GM18951 (cell line): ENCODE results near the gene MTPN.

Experiments used
- POLR2A ChIP-seq: IDR thresholded peaks from 4 replicates; pipeline ENCODE4 v1.6.1; 2011; ENCODE audit warnings: mild to moderate bottlenecking; ENCODE audit not compliant: insufficient read length, insufficient read depth; ENCODE audit errors: extremely low read depth
- in situ Hi-C: fragments of 300-500 bp; cut with MboI; formaldehyde crosslinking; loops from one replicate; pipeline ENCODE4 v1.12.0; 2022; ENCODE audit warnings: low sequenced_read_pairs, mixed read lengths, inconsistent platforms; ENCODE audit not compliant: unreplicated experiment

The MTPN gene

DNA sequence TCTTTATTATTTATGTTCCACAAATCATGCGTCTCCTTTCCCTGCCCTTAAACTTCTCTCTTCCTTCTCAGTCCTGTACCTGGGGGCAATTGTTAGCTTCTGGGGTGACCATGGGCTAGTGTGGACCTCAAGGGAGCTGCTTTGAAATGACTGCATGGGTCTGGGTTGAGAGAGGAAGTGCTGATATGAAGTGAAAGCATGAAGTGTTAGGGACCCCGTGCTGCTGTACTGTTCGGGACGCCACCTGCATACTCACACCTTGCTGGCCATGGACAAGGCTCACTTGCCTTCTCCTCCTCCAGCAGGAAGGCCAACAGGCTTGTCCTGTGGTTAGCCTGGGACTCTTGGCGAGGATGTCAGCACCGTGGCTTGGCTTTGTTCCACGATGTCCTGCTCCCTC is 56.7 kb downstream of the MTPN start:
- in situ Hi-C loops: no loop called here
- no peak for TF ChIP-seq POLR2A

DNA sequence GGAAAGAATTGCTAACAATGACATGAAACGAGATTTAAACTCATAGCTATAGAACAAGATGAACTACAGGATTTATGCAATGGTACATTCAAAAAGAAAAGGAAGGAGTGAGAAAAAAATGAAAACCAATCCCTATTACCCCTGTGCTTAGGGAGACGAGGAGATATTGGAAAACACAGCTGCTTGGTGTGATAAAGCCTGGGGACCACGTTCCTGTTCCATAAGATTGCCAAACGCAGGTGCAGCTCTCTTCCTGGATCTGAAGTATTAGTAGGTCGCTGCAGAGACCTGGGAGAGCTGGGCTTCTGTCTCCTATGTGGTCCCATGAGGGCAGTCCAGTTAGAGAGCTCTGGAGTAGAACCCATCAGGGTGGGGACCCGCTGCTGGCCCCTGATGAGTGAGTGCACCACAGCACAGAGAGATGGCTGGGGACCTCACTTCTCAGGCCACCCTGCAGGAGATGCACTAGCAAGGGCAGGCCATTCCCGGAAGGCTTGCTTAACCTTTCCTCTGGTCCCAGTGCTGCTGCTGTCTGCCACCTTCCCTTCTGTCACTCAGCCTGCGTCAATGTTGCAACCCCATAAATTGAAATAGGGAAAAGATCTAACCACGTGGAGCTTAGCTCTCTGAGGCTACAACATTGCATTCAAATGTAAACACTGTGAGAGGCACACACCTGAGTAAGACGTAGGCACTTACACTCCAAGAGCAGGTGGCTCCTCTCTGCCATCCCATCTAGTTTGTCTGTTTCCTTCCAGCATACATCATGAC is 57.9 kb downstream of the MTPN start:
- in situ Hi-C loops: no loop called here
- no peak for TF ChIP-seq POLR2A

DNA sequence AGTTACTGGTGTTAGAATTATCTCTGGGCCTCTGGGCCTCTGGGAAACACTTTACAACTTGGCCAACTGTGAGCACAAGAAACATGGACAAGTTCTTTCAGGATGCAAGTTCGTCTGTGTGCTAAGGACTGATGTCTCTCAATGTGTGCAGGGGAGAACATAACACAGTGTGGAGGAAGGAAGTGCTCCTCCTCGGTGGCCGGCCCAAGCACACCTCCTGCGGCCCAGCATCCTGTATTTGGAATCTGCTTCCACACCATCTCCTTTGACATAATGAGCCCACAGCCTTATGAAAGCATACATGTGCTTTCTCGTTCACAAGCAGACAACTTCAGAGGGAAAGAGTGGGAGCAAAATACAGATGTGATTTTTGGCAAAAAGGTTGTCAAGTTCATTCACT is 59.0 kb downstream of the MTPN start:
- no peak for TF ChIP-seq POLR2A
- in situ Hi-C loops: no loop called here

DNA sequence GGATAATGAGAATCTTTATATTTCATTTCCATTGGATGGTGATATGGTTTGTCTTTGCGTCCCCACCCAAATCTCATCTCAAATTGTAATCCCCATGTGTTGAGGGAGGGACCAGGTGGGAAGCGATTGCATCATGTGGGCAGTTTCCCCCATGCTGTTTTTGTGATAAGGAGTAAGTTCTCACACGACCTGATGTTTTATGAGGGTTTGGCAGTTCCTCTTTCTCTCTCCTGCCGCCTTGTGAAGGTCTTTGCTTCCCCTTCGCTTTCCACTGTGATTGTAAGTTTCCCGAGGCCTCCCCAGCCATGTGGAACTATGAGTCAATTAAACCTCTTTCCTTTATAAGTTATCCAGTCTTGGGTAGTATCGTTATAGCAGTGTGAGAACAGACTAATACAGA is 59.4 kb downstream of the MTPN start:
- in situ Hi-C loops: no loop called here
- no peak for TF ChIP-seq POLR2A

DNA sequence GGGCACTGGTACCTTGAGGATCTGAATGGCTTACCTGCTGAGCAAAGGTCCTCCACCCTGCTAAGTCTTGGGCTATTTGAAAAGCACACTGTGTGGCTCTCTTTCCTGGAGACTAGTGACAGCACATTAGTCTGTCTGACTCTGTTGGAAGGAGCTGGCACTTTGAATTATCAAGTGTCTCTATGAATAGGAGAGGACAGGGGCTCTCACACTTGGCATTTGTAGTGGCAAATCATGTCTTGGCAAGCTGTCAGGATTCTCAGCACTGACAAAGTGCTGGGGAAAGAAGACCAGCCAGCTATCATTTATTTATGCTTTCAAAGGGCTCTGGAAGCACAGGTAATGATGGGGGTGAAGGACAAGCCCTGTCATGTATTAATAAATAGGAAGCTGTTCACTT is 62.8 kb downstream of the MTPN start:
- in situ Hi-C loops: no loop called here
- no peak for TF ChIP-seq POLR2A

DNA sequence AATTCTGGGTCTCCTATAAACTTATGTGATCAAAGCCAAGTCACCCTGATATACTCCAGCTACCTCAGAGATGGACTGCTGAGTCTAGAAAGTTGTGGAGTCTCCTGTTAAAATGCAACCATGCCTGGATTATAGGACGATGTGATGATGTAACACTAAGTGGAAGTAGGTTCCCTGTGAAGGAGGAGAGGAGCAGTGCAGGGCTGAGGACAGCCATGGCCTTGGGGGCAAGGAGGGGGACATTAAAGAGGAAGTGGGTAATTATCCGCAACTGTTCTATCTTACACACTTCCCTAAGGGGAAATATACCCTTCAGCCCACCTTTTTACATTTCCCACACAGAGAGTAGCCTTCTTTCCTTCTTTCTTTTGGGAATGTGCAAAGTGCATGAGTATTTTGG is 63.8 kb downstream of the MTPN start:
- in situ Hi-C loops: no loop called here
- no peak for TF ChIP-seq POLR2A

DNA sequence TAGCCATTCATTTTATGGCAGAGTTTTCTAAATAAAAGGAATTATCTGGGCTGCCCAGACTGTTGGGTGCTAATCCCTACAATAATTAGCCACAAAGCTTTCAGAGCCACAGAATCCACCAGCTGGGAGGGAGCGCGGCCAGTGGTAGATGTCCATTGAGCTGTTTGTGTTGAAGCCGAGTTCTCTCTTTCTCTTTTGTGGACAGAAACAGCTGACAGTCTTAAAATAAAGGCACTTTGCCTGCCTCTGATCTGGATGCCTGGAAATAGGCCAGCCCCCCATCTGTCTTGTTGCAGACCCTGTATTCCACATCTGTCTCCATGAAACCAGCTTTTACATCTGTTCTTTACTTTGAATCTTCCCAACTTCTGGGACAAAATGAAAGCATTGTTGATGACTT is 66.1 kb downstream of the MTPN start:
- no peak for TF ChIP-seq POLR2A
- in situ Hi-C loops: no loop called here

DNA sequence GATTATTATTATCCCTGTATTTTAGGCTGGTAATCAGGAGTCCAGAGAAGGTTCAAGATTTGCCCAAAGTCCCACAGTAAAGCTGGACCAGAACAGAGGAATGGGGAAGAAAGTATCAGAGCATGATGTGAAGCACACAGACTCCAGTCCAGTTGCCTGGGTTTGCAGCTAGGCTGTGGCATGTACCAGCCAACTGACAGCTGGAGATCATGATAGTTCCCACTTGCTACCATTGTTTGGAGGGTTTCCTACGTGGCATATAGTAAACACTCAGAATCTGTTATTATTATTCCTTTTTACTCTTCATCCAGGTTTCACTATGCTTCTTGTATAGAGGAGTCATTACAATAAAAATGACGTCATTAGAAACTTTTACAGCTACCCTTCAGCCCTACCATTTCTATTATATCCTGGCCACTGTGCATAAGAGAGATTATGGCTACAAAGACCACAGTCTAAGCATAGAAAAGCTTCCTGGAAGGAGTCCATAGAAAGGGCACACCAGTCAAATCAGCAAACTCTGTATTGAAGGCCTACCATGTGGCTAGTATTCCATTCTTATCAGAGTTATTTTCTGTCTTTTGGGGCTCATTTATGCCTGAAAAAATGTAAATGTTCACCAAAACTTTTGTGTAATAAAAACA is 66.6 kb downstream of the MTPN start:
- in situ Hi-C loops: no loop called here
- TF ChIP-seq POLR2A: no peak

DNA sequence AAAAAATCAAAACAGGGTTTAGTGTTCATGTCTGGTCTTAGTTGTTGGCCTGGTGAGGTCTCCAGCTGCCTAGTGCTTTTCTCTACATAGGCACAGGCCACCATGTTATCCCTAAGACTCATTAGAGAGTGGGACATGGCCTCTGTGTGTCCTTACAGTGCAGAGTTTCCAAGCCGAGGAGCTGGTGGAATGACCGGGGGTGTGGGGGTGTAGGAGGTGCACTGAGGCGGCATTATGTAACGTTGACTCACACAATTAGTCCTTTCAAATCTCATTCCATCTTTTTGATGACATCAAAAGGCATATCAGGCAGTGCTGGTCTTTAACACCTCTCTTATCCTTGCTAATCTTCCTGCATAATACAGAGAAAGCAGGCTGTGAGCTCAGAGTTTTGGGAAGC is 71.3 kb downstream of the MTPN start:
- no peak for TF ChIP-seq POLR2A
- in situ Hi-C loops: no loop called here

DNA sequence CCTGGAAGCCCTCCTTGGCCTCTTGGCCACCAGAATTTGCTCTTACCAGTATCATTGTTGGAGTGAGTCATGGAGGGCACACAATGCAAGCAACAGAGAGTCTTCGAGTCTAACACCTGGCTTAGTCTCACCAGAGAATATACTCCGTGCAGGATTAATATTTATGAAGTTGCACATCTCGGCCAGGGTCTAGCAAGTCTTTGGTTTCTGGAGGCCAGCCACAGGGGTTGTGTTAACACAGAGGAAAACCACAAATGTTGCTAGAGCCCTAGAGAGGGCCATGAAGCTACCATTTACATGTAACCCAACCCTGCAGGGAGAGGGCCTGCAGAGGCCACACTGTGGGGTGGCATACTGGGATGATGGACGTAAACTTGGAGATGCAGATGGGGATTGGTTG is 71.8 kb downstream of the MTPN start:
- in situ Hi-C loops: no loop called here
- TF ChIP-seq POLR2A: no peak

DNA sequence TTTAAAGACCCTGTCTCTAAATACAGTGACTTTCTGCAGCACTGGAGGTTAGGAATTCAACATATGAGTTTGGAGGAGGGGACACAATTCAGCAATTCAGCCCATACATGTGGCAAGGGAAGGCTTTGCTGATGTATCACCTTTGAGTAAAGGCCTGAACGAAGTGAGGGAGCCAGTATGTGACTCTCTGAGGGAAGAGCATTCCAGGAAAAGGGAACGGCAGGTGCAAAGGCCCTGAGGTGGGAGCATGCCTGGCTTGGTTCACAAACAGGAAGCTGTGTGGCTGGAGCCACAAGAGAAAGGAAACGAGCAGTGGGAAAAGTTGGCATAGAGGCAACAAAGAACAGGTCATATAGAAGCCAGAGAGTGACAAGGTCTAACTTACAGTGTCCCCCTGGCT is 72.9 kb downstream of the MTPN start:
- in situ Hi-C loops: no loop called here
- TF ChIP-seq POLR2A: no peak

DNA sequence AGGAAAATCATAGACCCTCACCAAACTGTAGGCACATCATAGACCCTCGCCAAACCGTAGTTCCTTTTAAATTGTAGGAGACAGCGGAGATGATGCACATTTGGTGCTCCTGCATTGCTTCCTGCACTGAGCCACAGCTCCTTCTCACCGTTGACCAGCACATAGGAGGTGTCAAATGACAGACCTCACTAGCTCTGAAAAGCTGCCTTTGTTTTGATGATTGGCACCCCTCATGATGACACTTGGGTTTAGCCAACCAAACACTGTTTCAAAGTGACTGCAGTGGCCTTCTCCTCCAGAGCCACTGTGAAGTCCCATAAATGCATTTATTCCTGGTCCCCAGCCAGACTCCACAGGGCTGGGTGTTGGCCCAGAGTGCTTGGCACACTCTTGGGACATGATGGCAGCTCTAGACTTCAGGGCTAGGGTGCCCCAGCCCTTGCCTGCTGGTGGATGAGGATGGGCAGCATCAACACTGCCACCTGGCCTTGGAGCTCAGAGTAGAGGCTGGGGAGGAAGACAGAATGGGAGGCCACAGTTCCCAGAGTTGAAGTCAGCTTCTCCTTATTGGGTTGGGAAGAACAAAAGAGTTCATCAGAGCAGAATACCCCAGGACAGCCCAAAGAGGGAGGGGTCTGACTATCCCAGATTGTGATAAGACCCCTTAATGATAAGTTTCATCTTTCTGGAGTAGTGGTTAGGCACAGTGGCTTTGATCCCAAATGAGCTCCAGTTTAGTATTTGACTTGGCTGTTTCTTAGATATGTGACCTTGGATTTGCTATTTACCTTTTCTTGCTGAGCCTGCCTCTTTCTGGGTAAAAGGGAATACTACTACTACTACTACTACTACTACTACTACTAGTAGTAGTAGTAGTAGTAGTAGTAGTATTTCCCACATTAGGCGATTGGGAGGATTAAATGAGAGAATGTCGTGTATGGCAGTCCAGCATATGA is 75.3 kb downstream of the MTPN start:
- in situ Hi-C loops: no loop called here
- no peak for TF ChIP-seq POLR2A

DNA sequence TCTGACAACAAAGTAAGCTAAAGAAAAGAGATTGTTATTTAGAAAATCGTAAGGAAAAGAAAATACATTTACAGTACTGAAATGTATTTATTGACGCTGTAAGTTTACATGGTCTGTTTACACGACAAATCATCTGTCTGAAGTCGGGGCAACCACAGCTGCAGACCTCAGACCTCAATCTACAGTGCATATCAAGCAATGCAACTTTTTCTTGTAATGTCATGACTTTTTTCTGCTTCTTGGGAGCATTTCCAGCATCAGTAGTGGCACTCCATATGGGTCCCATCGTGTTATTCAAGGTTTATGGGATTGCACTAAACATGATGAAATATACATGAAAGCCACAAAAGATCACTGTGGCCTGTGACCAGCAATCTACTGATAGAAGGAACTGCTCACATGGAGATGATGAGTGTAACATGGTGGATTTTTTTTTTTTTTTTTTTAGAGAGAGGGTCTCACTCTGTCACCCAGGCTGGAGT is 77.1 kb downstream of the MTPN start:
- TF ChIP-seq POLR2A: no peak

More for the DNA sequence above, 77.1 kb downstream of the MTPN start:
- in situ Hi-C loops: no loop called here
